BE2C (cell line): ENCODE measurements around the gene STEAP2.
"Not testable (repeated sequence)": the region's sequence is repeated elsewhere in the genome, so short reads cannot be mapped to it uniquely, and the experiment has no call there.

Experiments used
- DNase-seq: peaks from one replicate; pipeline ENCODE4 v3.0.0-alpha.2; 2020
- H3K27me3 ChIP-seq: fragments of 250-450 bp; sonication (Bioruptor Pico); 2 replicates; pipeline ENCODE4 v1.5.1; 2020; ENCODE audit warnings: mild to moderate bottlenecking
- H3K36me3 ChIP-seq: fragments of 250-450 bp; sonication (Bioruptor Pico); 2 replicates; pipeline ENCODE4 v1.5.1; 2020; ENCODE audit warnings: mild to moderate bottlenecking
- H3K4me1 ChIP-seq: fragments of 250-450 bp; sonication (Bioruptor Pico); 2 replicates; pipeline ENCODE4 v1.5.1; 2020
- H3K4me3 ChIP-seq: 2 replicates; pipeline ENCODE4 v1.5.1; 2011; ENCODE audit warnings: low read depth, low read length
- H3K9me3 ChIP-seq: fragments of 250-450 bp; sonication (Bioruptor Pico); 2 replicates; pipeline ENCODE4 v1.5.1; 2020
- CTCF ChIP-seq: IDR thresholded peaks from 2 replicates; pipeline ENCODE4 v1.5.1; 2012; ENCODE audit warnings: mild to moderate bottlenecking, low read depth, low read length

STEAP2 gene

GRCh38 chr7:90178679-90179278 lies 32.8 kb upstream of the STEAP2 start:
- no peak for TF ChIP-seq CTCF
- H3K4me3 ChIP-seq = no peak overlapping the region
- H3K9me3 ChIP-seq = no peaks in the 10 kb centered on the region
- no peaks in the 10 kb centered on the region for H3K4me1 ChIP-seq
- no peak for DNase-seq
- H3K36me3 ChIP-seq = no peaks in the 10 kb centered on the region
- H3K27me3 ChIP-seq = no peaks in the 10 kb centered on the region

DNA sequence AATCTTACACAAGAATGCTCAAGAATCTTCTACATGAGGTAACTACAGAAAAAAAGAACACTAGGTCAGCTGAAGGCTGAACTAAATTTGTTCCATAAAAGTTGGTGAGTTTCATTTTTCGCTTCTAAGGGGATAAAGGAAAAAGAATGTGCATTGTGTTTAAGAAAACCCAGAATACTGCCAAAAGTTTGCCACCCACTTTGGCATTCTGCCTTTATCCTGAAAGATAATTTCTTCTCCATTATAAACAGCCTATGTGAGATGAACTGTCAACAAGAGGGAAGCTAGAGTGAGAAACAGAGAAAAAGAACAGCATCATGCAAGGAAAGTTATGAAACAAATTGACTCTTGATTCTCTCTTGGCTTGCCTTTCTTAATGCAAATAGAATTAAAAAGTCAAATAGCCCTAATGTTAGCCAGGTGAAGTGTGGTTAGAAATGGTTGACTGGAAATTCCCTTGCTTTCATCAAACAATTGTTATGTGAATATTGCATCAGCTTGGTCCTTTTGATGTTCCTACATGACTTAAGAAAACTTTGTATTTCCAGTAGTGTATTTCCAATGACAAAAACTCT lies 31.4 kb upstream of the STEAP2 start:
- Histone ChIP-seq H3K27me3 (no peaks in the 10 kb centered on the region), H3K4me3 (no peak overlapping the region), H3K9me3 (no peaks in the 10 kb centered on the region), H3K36me3 (no peaks in the 10 kb centered on the region), H3K4me1 (no peaks in the 10 kb centered on the region)
- DNase-seq = no peak
- no peak for TF ChIP-seq CTCF

- Histone ChIP-seq H3K36me3 (no peaks in the 10 kb centered on the region), H3K4me3 (no peak overlapping the region), H3K27me3 (no peaks in the 10 kb centered on the region), H3K4me1 (no peaks in the 10 kb centered on the region), H3K9me3 (no peaks in the 10 kb centered on the region)
- no peak for TF ChIP-seq CTCF
- DNase-seq = no peak
These were observed 30.9 kb upstream of the STEAP2 start for GRCh38 chr7:90180649-90181048.

GRCh38 chr7:90181485-90181884 lies 30.1 kb upstream of the STEAP2 start:
- DNase-seq = no peak
- no peak for TF ChIP-seq CTCF

DNA sequence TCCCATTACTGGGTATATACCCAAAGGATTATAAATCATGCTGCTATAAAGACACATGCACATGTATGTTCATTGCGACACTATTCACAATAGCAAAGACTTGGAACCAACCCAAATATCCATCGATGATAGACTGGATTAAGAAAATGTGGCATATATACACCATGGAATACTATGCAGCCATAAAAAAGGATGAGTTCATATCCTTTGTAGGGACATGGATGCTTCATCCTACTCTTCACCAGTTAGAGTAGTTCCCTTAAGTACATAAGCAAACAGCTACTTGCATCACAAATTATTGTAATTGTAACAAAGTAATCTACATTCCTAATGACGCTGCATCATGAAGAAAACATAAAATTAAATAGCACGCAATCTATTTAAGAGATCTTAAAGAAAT lies 25.2 kb upstream of the STEAP2 start:
- not testable (repeated sequence) for H3K36me3 ChIP-seq, H3K27me3 ChIP-seq

More at GRCh38 chr7:90181485-90181884, 30.1 kb upstream of the STEAP2 start:
- H3K27me3 ChIP-seq = no peaks in the 10 kb centered on the region
- no peaks in the 10 kb centered on the region for H3K36me3 ChIP-seq
- no peaks in the 10 kb centered on the region for H3K4me1 ChIP-seq
- H3K4me3 ChIP-seq = no peak overlapping the region
- H3K9me3 ChIP-seq = no peaks in the 10 kb centered on the region

DNA sequence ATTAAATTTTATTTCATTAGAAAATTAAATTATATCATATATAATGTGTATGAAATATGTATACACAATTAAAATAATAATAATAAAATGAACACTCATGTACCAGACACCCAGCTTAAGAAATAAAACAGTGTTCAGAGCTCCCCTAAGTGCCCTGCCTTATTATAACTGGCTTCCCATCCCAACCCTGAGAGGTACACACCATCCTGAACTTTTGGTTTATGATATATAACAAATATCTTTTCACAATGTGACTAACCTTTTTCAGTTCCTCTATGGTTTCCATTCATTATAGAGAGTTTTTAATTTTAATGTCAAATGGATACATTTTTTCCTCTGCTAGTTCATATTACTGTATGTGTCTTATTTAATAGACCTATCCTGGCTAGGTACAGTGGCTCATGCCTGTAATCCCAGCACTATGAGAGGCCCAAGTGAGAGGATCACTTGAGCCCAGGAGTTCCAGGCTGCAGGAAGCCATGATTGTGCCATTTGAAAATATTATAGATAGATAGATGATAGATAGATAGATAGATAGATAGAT lies 24.0 kb upstream of the STEAP2 start:
- H3K27me3 ChIP-seq = no peaks in the 10 kb centered on the region
- TF ChIP-seq CTCF = no peak
- H3K4me1 ChIP-seq = no peaks in the 10 kb centered on the region

More for the DNA sequence above, 25.2 kb upstream of the STEAP2 start:
- H3K9me3 ChIP-seq, H3K4me1 ChIP-seq, H3K4me3 ChIP-seq, DNase-seq: not testable (repeated sequence)

More for the DNA sequence above, 24.0 kb upstream of the STEAP2 start:
- no peaks in the 10 kb centered on the region for H3K9me3 ChIP-seq
- H3K36me3 ChIP-seq = no peaks in the 10 kb centered on the region
- no peak overlapping the region for H3K4me3 ChIP-seq
- no peak for DNase-seq
